Ovary (tissue), 9 donors: ENCODE measurements around the gene PLCB1. TPM values are rescaled to one million over a fixed set of nuclear protein-coding genes. Genes with fewer than 3 reads are reported as not detected.

Source experiments
- DNase-seq, 5 donors: peaks; one replicate each; pipeline ENCODE4 v3.0.0-alpha.2; 2019 to 2020
- H3K27ac ChIP-seq, 2 donors: fragments of 200-600 bp; one replicate each; pipeline versions ENCODE4 v1.5.1 to v1.8.0; 2019 to 2022
- H3K27me3 ChIP-seq: fragments of 200-600 bp; one replicate; pipeline ENCODE4 v1.8.0; 2022
- H3K36me3 ChIP-seq: fragments of 200-600 bp; sonication (generic); one replicate; pipeline ENCODE4 v1.5.1; 2019
- H3K4me1 ChIP-seq: one replicate; pipeline ENCODE4 v1.8.1; 2013; ENCODE audit warnings: mild to moderate bottlenecking, moderate library complexity; ENCODE audit not compliant: insufficient read depth
- H3K4me3 ChIP-seq: fragments of 200-600 bp; sonication (generic); one replicate; pipeline ENCODE4 v1.5.1; 2017
- H3K9me3 ChIP-seq, 2 donors: fragments of 200-600 bp in 1 of 2; sonication (generic) in 1 of 2; one replicate each; pipeline versions ENCODE4 v1.5.1 to v1.8.1; 2013 to 2019; ENCODE audit warnings: mild to moderate bottlenecking in 1 of 2, moderate library complexity in 1 of 2
- EP300 ChIP-seq: sonication (generic); formaldehyde crosslinking; IDR thresholded peaks from one replicate; pipeline ENCODE4 v1.6.1; 2017; ENCODE audit warnings: antibody characterized with exemption
- POLR2A ChIP-seq: fragments of 450-650 bp; IDR thresholded peaks from one replicate; pipeline ENCODE4 v1.6.1; 2017; ENCODE audit warnings: antibody characterized with exemption, mild to moderate bottlenecking, moderate library complexity
- WGBS, 3 donors: extraction: QIAGEN DNeasy Blood & Tissue Kit in 1 of 3; methylation state at CpG; one replicate each; pipeline versions ENCODE4 v1.1.5 to v1.1.7; 2013 to 2017; 5-methylcytosine and 5-hydroxymethylcytosine counted together
- intact Hi-C, 4 donors: fragments of 100-400 bp; cut with DNase I; formaldehyde crosslinking; loops; one replicate each; pipeline versions ENCODE4 v1.11.0 to v1.15.1; 2022 to 2023
- polyA plus RNA-seq, 2 donors: library from polyadenylated mRNA; stranded (reverse); fragments of 200-250 nt in 1 of 2; fragments of 350-450 nt in 1 of 2; fragmentation: Illumina TruSeq in 1 of 2; extraction: RNeasy Lipid Tissue Mini Kit (QIAGEN cat#74804) in 1 of 2; gene quantifications; one replicate each; pipeline ENCODE4 v1.2.3, GENCODE V29; 2013 to 2014
- total RNA-seq, 7 donors: library from RNA; depleted of rRNA in 2 of 7; stranded (reverse); fragments of >200 nt in 2 of 7; fragmentation: NEBNext Ultra II Directional in 3 of 7; extraction: Animal tissue kit (Norgen Biotek cat#: 25700) in 3 of 7; gene quantifications; one replicate each; pipeline versions ENCODE4 v1.1.0 to v1.2.4, GENCODE V29; 2016 to 2023
- TF ChIP-seq, protein P1 (sequence below), 3 donors: fragments of 450-650 bp in 2 of 3; fragments of 200-600 bp in 1 of 3; IDR thresholded peaks; one replicate each; pipeline versions ENCODE4 v1.5.1 to v1.8.0; 2016 to 2022; ENCODE audit warnings: antibody characterized with exemption in 3 of 3, mild to moderate bottlenecking in 1 of 3
- donor health status: DM: no; HTN: no; CAD: no; lungs with moderate emphysema.
- donor health status: DM: no; HTN: no; CAD: no.
- donor health status: Bipolar disorder and iron deficiency.
- donor health status: DM: yes; HTN: yes; CAD: no.
- donor health status: DM: no; HTN: no; CAD: no.
- donor health status: DM: yes; HTN: yes; CAD: no.

Gene PLCB1
- total and polyA plus RNA-seq, 9 donors: 2.9 to 29.5 (median 9.0) TPM

DNA sequence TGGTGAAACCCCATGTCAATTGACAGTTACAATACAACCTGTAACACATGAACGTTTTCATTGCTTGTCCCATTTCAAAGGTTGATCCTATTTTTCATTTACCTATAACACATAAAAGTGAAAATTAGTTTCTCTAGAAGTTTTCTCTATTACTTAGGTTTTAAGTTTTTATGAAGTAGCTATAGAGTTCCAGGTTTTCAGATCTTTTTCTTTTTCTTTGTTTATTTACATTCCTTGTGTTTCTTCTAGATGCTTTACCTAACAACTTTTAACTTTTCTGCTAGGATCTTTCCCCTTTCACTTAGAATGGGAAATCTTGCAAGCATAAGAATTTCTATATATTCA lies 232.6 kb downstream of the PLCB1 start:
- Histone ChIP-seq H3K9me3 (no peaks in the 10 kb centered on the region), H3K27me3 (no peaks in the 10 kb centered on the region), H3K36me3 (no peaks in the 10 kb centered on the region), H3K4me1 (no peaks in the 10 kb centered on the region), H3K27ac (no peak overlapping the region), H3K4me3 (no peak overlapping the region)
- DNase-seq: no peak
- intact Hi-C loops: no loop called here
- TF ChIP-seq, protein P1, sequence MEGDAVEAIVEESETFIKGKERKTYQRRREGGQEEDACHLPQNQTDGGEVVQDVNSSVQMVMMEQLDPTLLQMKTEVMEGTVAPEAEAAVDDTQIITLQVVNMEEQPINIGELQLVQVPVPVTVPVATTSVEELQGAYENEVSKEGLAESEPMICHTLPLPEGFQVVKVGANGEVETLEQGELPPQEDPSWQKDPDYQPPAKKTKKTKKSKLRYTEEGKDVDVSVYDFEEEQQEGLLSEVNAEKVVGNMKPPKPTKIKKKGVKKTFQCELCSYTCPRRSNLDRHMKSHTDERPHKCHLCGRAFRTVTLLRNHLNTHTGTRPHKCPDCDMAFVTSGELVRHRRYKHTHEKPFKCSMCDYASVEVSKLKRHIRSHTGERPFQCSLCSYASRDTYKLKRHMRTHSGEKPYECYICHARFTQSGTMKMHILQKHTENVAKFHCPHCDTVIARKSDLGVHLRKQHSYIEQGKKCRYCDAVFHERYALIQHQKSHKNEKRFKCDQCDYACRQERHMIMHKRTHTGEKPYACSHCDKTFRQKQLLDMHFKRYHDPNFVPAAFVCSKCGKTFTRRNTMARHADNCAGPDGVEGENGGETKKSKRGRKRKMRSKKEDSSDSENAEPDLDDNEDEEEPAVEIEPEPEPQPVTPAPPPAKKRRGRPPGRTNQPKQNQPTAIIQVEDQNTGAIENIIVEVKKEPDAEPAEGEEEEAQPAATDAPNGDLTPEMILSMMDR (IDR thresholded peaks at IDR 0.05): no peak
- TF ChIP-seq POLR2A (no peak), EP300 (no peak)
- WGBS, 3 donors: 62 to 78% (median 72%) methylated on average over 1 of the region's 1 CpG

DNA sequence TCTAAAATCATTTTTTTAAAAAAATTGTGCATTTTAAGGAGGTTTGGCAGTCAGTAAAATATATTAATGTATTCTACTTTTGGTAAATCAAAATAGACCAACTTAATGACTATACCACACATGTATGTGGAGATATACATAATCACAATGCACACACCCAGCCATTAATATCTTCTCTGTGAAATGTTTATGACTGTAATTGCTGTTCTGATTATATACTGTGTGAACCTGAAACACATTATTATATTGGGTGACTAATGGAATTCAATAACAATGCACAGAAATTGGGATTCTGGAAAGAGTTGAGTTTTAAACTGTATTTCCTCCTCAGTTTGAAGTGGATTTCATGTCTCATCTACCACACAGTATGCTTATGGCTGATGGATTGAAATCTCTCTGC lies 233.6 kb downstream of the PLCB1 start:
- DNase-seq: no peak
- TF ChIP-seq EP300 (no peak), POLR2A (no peak)
- TF ChIP-seq, protein P1 (IDR thresholded peaks at IDR 0.05): no peak
- intact Hi-C loops: no loop called here
- H3K9me3 ChIP-seq: no peaks in the 10 kb centered on the region
- H3K27me3 ChIP-seq: no peaks in the 10 kb centered on the region
- H3K27ac ChIP-seq: no peak overlapping the region
- no peaks in the 10 kb centered on the region for H3K4me1 ChIP-seq
- no peaks in the 10 kb centered on the region for H3K36me3 ChIP-seq
- H3K4me3 ChIP-seq: no peak overlapping the region

DNA sequence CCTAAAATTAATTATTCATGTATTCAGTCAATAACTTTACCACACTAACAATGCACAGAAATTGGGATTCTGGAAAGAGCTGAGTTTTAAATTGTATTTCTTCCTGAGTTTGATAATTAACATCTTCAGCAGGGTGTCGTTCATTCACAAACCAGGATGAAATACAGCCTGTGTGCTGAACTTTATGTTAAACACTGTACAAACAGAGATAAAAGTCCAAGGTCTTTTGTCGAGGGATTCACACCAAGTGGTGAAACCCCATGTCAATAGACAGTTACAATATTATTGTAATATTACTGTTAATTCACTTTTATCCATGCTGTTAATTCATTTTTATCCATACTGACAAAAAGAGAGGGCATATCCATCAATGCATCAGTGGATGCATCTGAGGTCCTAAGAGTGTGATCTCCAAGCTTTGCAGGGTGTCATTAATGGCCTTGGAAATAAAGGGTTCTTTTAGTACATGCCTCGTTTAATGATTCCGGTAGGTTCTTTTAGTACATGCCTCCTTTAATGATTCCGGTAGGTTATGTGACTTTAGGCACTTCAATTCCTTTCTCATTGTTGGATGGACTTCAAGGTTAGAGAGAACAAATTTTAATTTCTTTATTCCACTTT lies 234.3 kb downstream of the PLCB1 start:
- H3K27ac ChIP-seq: no peak overlapping the region
- H3K9me3 ChIP-seq: no peaks in the 10 kb centered on the region
- WGBS, 3 donors: 50 to 72% (median 63%) methylated on average over 5 of the region's 5 CpGs
- no peaks in the 10 kb centered on the region for H3K27me3 ChIP-seq
- DNase-seq: no peak
- intact Hi-C loops: no loop called here
- no peaks in the 10 kb centered on the region for H3K36me3 ChIP-seq
- TF ChIP-seq, protein P1 (IDR thresholded peaks at IDR 0.05): no peak
- TF ChIP-seq POLR2A (no peak), EP300 (no peak)
- no peaks in the 10 kb centered on the region for H3K4me1 ChIP-seq
- no peak overlapping the region for H3K4me3 ChIP-seq

DNA sequence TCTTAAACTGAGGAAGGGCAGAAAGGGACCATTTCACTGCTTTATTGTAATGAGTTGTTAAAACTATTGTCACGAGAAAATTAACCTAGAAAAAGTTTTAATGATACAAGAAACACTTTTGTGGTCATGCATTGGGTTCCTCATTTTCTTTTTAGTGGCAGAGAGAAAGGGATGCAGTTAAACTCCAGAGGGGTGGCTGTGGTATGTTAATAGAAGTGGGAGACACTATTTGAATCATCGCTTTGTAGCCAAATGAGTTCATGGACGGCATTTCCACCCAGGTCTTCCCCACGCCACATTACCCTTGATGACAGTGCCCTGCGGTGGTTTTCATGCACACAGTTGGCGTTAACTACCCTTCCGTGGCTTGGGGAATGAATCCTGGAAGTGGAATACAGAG lies 235.6 kb downstream of the PLCB1 start:
- H3K27me3 ChIP-seq: no peaks in the 10 kb centered on the region
- no peaks in the 10 kb centered on the region for H3K9me3 ChIP-seq
- no peak overlapping the region for H3K4me3 ChIP-seq
- H3K4me1 ChIP-seq: no peaks in the 10 kb centered on the region
- TF ChIP-seq, protein P1 (IDR thresholded peaks at IDR 0.05): no peak
- TF ChIP-seq EP300: no peak
- TF ChIP-seq POLR2A: no peak
- DNase-seq: no peak
- WGBS, 3 donors: 94 to 97% (median 96%) methylated on average over 7 of the region's 7 CpGs
- H3K27ac ChIP-seq: no peak overlapping the region
- intact Hi-C loops: no loop called here
- no peaks in the 10 kb centered on the region for H3K36me3 ChIP-seq
